Measurements from ENCODE around the gene NTRK2.

GRCh38 chr9:84669288-84670137, at the start of gene NTRK2:
- TF ChIP-seq POLR2AphosphoS5 (IDR thresholded peaks at IDR 0.05; ENCODE audit: low read depth, low read length) (no peak), REST (IDR thresholded peaks at IDR 0.05; ENCODE audit: insufficient read depth in 1 of 2, low read depth in 2 of 2, low read length in 2 of 2) (no peak)

Data from PFSK-1 (cell line).